Gastrocnemius medialis (tissue), 4 donors: ENCODE results near the gene OR2T5. TPM values are rescaled to one million over a fixed set of nuclear protein-coding genes. Genes with fewer than 3 reads are reported as not detected.
"Not testable (repeated sequence)": the region's sequence is repeated elsewhere in the genome, so short reads cannot be mapped to it uniquely, and the experiment has no call there.

Experiments used
- ATAC-seq, 2 donors: fragments of 150-250 bp; one replicate each; pipeline ENCODE4 v1.9.1; 2016
- DNase-seq, 2 donors: peaks; one replicate each; pipeline ENCODE4 v3.0.0-alpha.2; 2019
- H3K27ac ChIP-seq, 4 donors: fragments of 200-600 bp; sonication (generic); 1 replicate in 1 of 4; 2 replicates in 3 of 4; pipeline ENCODE4 v1.5.1; 2016 to 2018; ENCODE audit warnings: mild to moderate bottlenecking in 2 of 4, moderate library complexity in 1 of 4
- H3K27me3 ChIP-seq, 3 donors: fragments of 200-600 bp; sonication (generic) in 2 of 3; 1 replicate in 1 of 3; 2 replicates in 2 of 3; pipeline versions ENCODE4 v1.5.1 to v1.6.0; 2016 to 2019; ENCODE audit warnings: mild to moderate bottlenecking in 1 of 3, moderate library complexity in 1 of 3
- H3K36me3 ChIP-seq, 2 donors: fragments of 200-600 bp; sonication (generic) in 1 of 2; one replicate each; pipeline ENCODE4 v1.5.1; 2017 to 2018
- H3K4me1 ChIP-seq, 2 donors: fragments of 200-600 bp; sonication (generic) in 1 of 2; one replicate each; pipeline ENCODE4 v1.5.1; 2016 to 2017; ENCODE audit warnings: mild to moderate bottlenecking in 2 of 2
- H3K4me3 ChIP-seq, 4 donors: fragments of 200-600 bp; sonication (generic) in 3 of 4; 1 replicate in 1 of 4; 2 replicates in 3 of 4; pipeline ENCODE4 v1.5.1; 2016 to 2019; ENCODE audit warnings: mild to moderate bottlenecking in 2 of 4
- H3K9me3 ChIP-seq, 3 donors: fragments of 200-600 bp; sonication (generic) in 2 of 3; 1 replicate in 1 of 3; 2 replicates in 2 of 3; pipeline ENCODE4 v1.5.1; 2016 to 2019
- POLR2A ChIP-seq, 2 donors: fragments of 450-650 bp; IDR thresholded peaks; one replicate each; pipeline ENCODE4 v1.6.1; 2017; ENCODE audit warnings: antibody characterized with exemption in 2 of 2, mild to moderate bottlenecking in 2 of 2, moderate library complexity in 2 of 2
- in situ Hi-C, 4 donors: fragments of 200-750 bp; cut with MboI; loops; one replicate each; pipeline versions ENCODE4 v1.15.0 to v1.8.0; 2017; ENCODE audit warnings: low sequenced_read_pairs in 4 of 4
- intact Hi-C: fragments of 100-400 bp; cut with DNase I; formaldehyde crosslinking; loops from one replicate; pipeline ENCODE4 v1.15.1; 2023; ENCODE audit warnings: low total_unique reads
- total RNA-seq, 4 donors: library from RNA; depleted of rRNA; stranded (reverse); fragments of >200 nt; gene quantifications; one replicate each; pipeline versions ENCODE4 v1.1.0 to v1.2.3, GENCODE V29; 2016
- TF ChIP-seq, protein P1 (sequence below), 5 experiments: fragments of 450-650 bp in 3 of 5; fragments of 200-600 bp in 2 of 5; sonication (generic) in 2 of 5; IDR thresholded peaks in 4 of 5; conservative IDR thresholded peaks in 1 of 5; 1 replicate in 4 of 5; 2 replicates in 1 of 5; pipeline ENCODE4 v1.5.1; 2016 to 2019; ENCODE audit warnings: antibody characterized with exemption in 5 of 5, mild to moderate bottlenecking in 3 of 5, moderate library complexity in 3 of 5

OR2T5 gene
- total RNA-seq, 4 donors from 2014 or later = not detected

DNA sequence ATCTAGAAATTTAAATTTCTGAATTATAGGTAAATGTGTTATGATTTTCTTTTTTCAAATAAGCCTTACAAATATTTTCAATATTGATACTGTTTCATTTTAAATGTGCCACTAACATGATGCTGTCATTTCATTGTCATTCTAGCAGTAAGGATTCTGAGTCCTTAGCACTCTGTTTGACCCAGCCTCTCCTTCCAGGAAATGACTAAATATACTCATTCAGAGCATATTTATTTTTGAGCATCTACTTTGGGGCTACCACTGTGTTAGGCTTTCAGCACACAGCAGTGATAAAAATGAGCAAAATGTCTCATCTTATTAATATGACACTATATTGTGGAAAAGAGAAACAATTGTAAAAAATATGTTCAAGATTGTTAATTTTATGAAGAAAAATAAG lies 21.8 kb downstream of the OR2T5 start:
- H3K4me1 ChIP-seq, H3K9me3 ChIP-seq, H3K36me3 ChIP-seq, in situ Hi-C loops, DNase-seq, H3K27me3 ChIP-seq, intact Hi-C loops, ATAC-seq, H3K27ac ChIP-seq, H3K4me3 ChIP-seq: not testable (repeated sequence)

DNA sequence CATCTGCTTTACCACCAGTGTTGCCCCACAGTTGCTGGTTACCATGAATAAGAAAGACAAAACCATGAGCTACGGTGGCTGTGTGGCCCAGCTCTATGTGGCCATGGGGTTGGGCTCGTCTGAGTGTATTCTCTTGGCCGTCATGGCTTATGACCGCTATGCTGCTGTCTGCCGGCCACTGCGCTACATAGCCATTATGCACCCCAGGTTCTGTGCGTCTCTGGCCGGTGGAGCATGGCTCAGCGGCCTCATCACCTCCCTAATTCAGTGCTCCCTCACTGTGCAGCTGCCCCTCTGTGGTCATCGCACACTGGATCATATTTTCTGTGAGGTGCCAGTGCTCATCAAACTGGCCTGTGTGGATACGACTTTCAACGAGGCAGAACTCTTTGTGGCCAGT lies 33.5 kb downstream of the OR2T5 start:
- Histone ChIP-seq H3K9me3 (no peaks in the 10 kb centered on the region), H3K27ac (no peak overlapping the region), H3K4me1 (no peaks in the 10 kb centered on the region), H3K27me3 (no peaks in the 10 kb centered on the region), H3K36me3 (no peaks in the 10 kb centered on the region), H3K4me3 (no peak overlapping the region)
- DNase-seq (no peak), ATAC-seq (no peak)
- no peak for TF ChIP-seq POLR2A (IDR thresholded peaks at IDR 0.05)
- TF ChIP-seq, protein P1, sequence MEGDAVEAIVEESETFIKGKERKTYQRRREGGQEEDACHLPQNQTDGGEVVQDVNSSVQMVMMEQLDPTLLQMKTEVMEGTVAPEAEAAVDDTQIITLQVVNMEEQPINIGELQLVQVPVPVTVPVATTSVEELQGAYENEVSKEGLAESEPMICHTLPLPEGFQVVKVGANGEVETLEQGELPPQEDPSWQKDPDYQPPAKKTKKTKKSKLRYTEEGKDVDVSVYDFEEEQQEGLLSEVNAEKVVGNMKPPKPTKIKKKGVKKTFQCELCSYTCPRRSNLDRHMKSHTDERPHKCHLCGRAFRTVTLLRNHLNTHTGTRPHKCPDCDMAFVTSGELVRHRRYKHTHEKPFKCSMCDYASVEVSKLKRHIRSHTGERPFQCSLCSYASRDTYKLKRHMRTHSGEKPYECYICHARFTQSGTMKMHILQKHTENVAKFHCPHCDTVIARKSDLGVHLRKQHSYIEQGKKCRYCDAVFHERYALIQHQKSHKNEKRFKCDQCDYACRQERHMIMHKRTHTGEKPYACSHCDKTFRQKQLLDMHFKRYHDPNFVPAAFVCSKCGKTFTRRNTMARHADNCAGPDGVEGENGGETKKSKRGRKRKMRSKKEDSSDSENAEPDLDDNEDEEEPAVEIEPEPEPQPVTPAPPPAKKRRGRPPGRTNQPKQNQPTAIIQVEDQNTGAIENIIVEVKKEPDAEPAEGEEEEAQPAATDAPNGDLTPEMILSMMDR (IDR thresholded peaks at IDR 0.05 in 4 of 5, conservative IDR thresholded peaks at IDR 0.05 in 1 of 5) = no peak
- in situ Hi-C loops (no loop called here), intact Hi-C loops (no loop called here)

DNA sequence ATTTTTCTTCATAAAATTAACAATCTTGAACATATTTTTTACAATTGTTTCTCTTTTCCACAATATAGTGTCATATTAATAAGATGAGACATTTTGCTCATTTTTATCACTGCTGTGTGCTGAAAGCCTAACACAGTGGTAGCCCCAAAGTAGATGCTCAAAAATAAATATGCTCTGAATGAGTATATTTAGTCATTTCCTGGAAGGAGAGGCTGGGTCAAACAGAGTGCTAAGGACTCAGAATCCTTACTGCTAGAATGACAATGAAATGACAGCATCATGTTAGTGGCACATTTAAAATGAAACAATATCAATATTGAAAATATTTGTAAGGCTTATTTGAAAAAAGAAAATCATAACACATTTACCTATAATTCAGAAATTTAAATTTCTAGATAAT lies 49.1 kb downstream of the OR2T5 start:
- DNase-seq, H3K4me3 ChIP-seq, H3K27me3 ChIP-seq, H3K4me1 ChIP-seq, H3K9me3 ChIP-seq, intact Hi-C loops, in situ Hi-C loops, H3K27ac ChIP-seq, ATAC-seq, H3K36me3 ChIP-seq: not testable (repeated sequence)

Other genes with a start within 250 kb of the OR2T5 start
- gene OR2T33, start 210.6 kb upstream of the OR2T5 start, total RNA-seq = not detected
- not detected for gene OR2T12, start 185.2 kb upstream of the OR2T5 start, total RNA-seq
- gene OR2M7, start 164.0 kb upstream of the OR2T5 start, total RNA-seq = not detected
- gene OR14C36, start 139.8 kb upstream of the OR2T5 start, total RNA-seq = not detected
- not detected for gene OR2T4, start 126.9 kb upstream of the OR2T5 start, total RNA-seq
- not detected for gene OR2T6, start 112.8 kb upstream of the OR2T5 start, total RNA-seq
- gene OR2T1, start 85.5 kb upstream of the OR2T5 start, total RNA-seq = not detected
- gene OR2T2, start 43.0 kb upstream of the OR2T5 start, total RNA-seq = not detected
- gene OR2T3, start 15.2 kb upstream of the OR2T5 start, total RNA-seq = not detected
- gene OR2G6, start 19.5 kb downstream of the OR2T5 start, total RNA-seq = not detected
- not detected for gene OR2T29, start 74.2 kb downstream of the OR2T5 start, total RNA-seq
- not detected for gene OR2T34, start 86.2 kb downstream of the OR2T5 start, total RNA-seq
- gene OR2T10, start 109.1 kb downstream of the OR2T5 start, total RNA-seq = not detected
- not detected for gene OR2T11, start 146.5 kb downstream of the OR2T5 start, total RNA-seq
- not detected for gene OR2T35, start 156.7 kb downstream of the OR2T5 start, total RNA-seq
- not detected for gene OR2T27, start 166.9 kb downstream of the OR2T5 start, total RNA-seq
- not detected for gene OR14I1, start 214.2 kb downstream of the OR2T5 start, total RNA-seq